HG03439 (cell line): Measurements from ENCODE around the gene EED.

Experiments used
- ATAC-seq: cut with Tn5 transposase; IDR thresholded peaks from one replicate; pipeline ENCODE4 v1.9.1; 2021; ENCODE audit warnings: mild to moderate bottlenecking, moderate library complexity; ENCODE audit not compliant: unreplicated experiment

EED gene, protein sequence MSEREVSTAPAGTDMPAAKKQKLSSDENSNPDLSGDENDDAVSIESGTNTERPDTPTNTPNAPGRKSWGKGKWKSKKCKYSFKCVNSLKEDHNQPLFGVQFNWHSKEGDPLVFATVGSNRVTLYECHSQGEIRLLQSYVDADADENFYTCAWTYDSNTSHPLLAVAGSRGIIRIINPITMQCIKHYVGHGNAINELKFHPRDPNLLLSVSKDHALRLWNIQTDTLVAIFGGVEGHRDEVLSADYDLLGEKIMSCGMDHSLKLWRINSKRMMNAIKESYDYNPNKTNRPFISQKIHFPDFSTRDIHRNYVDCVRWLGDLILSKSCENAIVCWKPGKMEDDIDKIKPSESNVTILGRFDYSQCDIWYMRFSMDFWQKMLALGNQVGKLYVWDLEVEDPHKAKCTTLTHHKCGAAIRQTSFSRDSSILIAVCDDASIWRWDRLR

DNA sequence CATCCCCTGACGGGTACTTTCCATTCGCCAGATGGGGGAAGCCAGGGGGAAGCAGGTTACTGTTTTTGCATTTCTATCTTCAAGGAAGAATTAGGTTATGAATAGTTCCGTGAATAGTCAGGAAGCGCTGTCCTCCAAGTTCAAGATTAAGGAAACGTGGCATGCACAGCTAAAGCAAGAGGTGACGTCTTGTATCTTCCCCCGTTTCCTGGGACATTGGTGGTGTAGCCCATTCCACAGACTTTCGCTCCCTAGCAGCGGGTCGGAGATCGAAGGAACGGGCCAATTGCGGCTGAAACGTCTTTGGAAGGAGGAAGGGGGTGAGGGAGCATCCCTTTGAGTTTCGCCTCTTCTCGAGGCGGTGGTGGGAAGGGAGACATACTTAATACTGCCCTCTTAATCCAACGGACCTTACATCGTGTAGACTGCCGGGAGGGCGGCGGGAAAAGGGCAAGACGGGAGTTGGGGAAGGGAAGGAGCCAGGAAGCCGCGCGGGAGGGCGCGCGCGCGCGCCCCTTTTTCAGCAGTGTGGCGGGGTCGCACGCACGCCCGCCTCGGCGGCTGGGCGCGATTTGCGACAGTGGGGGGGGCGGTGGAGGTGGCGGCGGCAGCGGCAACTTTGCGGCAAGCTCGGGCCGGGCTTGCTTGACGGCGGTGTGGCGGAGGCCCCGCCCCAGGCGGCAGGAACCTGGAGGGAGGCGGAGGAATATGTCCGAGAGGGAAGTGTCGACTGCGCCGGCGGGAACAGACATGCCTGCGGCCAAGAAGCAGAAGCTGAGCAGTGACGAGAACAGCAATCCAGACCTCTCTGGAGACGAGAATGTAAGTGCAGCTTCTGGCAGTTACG, at the start of gene EED:
EED (plus strand) TSS at position 232 of the 847 bp plus-strand sequence; CDS start at position 709, 477 bp downstream.
- peak; percentile 65 for ATAC-seq

DNA sequence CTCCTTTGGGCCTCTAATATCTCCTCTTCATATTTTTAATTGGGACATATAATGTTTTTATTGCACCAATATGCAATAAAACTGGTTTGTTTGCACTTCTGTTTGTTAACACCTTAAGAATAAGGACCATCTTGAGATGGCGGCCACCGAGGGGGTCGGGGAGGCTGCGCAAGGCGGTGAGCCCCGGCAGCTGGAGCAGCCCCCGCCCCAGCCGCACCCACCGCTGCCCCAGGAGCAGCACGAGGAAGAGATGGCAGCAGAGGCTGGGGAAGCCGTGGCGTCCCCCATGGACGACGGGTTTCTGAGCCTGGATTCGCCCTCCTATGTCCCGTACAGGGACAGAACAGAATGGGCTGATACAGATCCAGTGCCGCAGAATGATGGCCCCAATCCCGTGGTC, 49.6 kb upstream of the EED start:
- no peak for ATAC-seq

DNA sequence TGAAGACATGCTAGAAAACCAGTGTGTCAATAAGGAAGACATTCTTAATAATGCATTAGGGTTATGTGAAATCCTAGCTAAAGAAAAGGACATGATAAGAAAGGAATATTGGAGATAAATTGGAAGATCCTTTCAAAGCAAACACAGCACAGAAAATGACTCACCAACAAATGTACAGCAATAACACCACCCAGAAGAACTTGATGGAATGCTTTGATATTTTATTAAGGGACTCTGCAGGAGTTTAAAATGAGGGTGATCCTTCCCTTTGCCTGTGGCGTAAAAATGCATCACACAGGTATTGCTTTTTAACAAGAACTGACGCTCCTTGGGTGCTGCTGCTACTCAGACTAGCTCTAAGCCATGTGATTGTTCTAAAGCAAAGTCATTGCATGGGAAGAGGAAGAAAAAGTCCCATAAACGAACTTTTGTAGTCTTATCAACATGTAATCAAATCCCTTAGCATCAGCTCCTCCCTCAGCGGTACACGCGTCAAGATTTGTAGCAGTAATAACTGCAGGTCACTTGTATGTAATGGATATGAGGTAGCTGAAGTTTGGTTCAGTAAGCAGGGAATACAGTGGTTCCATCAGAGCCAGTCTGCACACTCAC, 48.4 kb upstream of the EED start:
- no peak for ATAC-seq

DNA sequence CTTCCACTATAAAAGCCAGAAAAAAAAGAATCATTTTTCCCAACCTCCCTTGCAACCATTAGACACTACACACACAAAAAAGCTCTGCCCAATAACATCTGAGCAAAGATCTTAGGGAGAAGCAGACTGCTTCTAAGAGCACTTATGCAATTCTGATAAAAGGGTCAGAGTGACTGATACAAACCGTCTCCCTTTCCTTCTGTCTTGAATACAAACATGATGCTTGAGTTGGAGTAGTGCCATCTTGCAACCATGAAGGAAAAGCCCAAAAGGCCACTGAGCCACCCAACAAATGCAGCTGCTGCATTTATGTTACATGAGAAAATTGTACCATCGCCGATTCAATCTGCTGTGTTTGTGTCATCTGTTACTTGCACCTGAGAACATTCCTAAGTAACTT, 47.6 kb upstream of the EED start:
- no peak for ATAC-seq

DNA sequence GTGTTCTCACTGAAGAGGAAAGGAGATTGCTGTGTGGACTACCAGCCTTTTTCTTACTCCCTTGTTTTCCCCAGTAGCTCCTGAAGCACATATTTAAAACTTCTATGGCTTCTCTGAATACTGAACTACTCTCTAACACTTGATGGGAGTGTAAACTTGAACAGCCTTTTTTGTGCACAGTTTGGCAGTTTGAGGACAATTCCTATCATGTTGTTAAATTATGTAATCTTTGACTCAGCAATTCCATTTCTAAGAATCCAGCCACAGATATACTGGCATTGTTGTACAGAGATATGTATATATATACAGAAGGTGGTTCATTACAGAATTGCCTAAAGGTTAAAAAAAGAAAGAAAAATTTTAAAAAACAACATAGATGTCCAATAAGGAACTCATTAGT, 47.1 kb upstream of the EED start:
- ATAC-seq = no peak

DNA sequence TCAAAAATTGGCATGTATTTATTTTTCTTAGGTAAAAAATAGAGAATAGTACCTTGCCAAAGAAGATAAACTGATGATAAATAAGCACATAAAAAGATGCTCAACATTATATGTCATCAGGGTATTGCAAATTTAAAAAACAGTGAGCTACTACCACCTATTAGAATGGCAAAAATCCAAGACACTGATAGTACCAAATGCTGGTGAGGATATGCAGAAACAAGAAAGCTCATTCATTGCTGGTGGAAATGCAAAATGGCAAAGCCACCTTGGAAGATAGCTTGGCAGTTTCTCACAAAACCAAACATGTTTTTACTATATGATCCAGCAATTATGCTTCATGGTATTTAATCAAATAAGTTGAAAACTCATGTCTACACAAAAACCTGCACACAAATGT, 46.4 kb upstream of the EED start:
- ATAC-seq = no peak

DNA sequence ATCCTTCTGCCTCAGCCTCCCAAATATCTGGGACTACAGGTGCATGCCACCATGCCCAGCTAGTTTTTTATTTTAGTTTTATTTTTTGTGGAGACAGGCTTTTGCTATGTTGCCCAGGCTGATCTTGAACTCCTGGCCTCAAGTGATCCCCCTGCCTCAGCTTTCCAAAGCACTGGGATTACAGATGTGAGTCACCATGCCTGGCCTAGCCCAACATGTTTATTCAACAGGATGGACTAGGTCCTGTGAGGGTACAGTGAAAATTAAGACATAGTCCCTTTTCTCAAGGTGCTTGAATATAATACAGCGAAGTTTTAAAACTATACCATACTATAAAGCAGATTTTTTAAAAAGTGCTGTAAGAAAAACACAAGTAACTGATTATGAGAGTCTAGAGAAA, 45.2 kb upstream of the EED start:
- ATAC-seq = no peak

DNA sequence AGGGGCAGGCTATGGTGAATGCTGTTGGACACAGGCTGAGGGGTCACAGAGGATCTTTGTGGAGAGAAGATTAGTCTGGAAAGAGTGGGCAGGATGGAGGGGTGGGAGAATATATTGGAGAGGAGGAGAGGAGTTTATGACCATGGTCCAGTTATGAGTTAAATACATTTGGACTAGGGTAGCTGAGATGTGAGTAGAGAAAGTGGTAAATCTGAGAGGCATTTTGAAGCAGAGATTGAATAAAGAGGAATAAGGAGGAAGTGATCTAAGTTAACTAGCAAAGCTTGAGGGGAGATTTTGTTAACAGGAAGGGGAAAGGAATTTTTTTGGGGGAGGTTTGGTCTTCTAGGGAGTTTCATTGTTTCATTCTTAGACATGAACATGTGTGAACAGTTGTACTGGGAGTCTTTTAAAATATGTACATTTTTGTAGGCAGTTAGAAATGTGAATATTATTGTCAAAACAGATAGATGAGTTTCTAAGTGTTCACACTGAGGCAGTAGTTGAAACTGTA, 43.1 kb upstream of the EED start:
- ATAC-seq = no peak

DNA sequence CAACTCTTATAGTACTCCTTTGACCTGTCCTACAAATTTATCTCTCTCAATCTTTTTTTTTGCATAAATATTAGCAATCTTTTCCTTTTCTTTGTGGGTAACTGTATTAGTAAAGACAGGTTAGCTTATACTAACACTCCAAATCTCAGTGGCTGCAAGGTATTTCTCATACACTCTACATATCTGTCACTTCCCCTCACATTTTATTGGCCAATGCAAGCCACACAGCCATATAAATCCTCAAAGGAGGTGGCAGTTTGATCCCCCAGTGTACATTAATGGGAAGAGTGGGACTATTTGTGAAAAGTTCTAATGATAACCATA, 42.6 kb upstream of the EED start:
- ATAC-seq = peak; percentile 28

DNA sequence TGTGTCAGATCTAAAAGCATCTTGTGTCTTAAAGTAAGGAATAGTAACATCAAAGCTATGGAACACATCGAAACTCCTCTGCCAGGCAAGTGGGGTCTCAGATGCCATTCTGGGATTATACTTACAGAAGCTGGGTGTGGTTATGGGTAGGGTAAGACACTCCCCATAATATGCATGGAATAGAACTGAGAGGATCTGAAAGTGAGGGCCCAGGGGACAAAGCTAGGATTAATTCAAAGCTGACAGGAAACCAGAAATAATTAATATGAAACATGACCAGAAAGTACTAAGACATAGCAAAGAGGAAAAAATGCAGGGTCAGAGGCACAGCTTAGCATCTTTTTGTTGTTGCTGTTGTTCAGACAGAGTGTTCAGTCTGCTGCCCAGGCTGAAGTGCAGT, 40.2 kb upstream of the EED start:
- no peak for ATAC-seq

DNA sequence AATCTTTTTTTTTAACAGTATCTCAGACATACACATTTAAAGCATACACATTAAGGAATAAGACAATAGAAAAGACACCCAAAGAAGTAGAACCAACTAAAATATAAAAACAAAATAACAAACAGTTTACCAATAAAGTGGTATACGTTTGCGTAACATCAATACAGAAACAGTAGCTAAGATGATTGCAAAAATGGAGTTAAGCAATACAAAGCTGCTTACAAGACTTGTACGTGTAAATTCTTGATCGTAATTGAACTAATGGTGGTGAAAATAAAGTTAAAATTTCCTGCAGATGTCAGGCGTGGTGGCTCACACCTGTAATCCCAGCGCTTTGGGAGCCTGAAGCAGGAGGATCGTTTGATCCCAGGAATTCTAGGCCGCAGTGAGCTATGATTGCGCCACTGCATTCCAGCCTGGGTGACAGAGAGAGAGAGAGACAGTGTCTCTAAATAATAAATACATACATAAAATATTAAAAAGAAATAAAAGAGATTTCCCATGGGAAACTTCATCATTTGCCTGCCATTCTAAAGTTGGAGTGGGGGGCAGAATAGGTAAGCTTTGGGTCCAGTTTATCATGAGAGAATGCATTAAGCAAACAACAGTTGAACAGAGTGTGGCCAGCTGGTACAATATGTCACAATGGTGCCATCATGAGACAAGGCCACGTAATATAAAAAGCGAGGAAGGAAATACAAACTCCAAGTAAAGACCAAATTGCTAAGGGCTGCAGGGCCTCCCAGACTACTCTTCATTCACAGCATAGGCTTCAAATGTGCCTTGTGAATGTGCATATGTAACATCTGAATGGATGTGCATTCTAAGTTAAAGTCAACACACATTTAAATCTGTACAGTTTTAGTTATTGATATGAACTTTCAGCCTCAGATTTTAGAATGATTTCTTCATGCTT, 38.9 kb upstream of the EED start:
- no peak for ATAC-seq

DNA sequence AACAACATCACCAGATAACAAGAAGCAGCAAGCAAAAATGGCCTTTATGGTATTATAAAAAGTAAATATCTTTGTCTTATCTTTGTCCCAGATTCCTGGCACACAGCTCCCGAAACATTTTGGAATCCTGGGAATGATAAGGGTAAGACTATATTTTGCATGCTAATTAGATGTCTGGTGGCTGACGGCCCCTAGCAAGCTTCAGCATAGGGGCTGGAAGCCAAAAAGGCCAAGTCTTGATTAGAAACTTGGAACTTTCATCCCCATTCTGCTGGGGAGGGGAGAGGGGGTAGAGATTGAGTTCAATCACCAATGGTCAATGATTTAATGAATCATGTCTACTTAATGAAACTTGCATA, 38.2 kb upstream of the EED start:
- ATAC-seq = no peak

DNA sequence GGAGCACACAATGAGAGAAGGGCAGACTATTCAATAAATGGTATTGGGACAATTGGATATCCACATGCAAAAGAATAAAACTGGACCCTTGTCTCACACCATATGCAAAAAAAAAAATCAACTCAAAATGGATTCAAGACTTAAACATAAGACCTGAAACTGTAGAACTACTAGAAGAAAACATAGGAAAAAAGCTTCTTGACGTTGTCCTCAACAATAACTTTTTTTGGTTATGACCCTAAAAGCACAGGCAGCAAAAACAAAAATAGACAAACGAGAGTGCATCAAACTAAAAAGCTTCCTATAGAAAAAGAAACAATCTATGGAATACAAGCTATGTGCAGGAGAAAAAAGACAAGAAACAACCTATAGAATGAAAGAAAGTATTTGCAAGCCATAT, 37.1 kb upstream of the EED start:
- ATAC-seq = no peak

DNA sequence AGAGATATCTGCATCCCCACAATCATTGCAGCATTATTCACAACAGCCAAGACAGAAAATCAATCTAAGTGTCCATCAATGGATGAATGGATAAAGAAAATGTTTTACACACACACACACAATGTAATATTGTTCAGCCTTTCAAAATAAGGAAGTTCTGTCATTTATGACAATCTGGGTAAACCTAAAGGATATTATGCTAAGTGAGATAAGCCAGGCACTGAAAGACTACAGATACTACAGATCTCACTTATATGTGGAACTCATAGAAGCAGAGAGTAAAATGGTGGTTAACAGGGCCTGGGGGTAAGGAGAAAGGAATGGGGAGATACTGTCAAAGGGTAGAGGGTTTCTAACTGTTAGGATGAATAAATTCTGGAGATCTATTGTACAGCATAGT, 36.0 kb upstream of the EED start:
- no peak for ATAC-seq

DNA sequence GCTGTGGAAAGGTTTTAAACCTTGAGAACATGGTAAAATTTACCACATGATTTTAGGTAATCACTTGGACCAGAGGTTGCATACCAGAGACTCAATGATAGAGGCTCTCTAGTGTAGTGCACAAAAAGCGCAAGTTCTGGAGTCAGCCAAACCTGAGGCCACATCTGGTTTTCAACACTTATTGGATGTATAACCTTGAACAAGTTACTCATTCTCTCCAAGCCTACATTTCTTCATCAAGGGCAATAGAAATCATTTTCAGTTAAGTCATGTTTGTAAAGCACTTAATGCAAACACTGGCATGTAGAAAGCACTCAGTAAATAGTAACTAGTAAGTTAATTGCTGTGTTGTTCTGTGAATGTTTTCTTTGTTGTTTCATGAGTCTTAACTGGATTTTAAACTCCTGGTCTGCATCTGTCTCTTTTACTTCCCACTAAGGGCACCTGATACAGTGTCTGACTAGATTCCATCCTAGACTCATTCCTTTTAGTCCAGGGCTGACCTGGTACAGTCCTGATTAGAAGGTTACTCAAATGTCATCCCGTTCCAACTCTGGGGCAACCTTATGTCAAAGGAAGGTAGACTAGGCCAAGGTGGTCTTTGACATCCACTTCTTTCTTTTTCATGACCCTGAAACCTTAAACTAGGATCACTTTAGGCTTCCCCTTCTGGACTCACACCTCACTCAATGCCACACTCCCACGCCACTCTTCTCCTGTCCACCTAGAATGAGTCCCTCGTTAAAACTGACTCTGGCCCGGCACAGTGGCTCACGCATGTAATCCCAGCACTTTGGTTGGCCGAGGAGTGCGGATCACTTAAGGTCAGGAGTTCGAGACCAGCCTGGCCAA, 34.5 kb upstream of the EED start:
- no peak for ATAC-seq

DNA sequence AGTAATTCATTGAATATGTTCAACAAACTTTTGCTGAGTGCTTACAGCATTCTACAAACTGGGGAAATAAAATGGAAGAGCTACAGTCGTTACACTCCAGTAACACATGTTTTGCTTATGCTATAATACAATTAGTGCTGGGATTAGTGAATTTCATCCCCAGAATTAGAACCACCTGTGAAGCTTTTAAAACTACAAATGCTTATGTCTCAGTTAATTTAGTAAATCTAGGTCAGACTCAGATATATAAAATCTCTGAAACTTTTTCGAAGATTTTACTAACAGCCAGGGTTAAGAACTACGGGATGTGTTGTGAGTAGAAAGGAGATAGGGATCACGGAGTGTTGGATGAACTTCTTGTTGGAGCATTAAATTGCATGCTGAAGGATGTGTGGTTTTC, 33.7 kb upstream of the EED start:
- ATAC-seq = no peak

DNA sequence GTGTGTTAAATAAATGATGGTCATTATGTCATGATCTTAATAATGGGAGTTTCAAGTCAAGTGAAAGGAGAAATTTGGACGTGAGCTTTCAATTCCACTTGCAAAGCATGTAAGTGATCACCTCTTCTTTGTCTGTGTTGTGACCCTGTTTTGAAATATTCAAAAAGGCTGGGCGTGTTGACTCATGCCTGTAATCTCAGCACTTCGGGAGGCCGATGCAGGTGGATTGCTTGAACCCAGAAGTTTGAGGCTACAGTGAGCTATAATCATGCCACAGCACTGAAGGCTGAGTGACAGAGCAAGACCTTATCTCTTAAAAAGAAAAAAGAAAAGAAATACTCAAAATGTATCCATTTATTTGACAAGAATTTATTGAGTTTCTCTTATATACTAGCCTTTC, 32.9 kb upstream of the EED start:
- ATAC-seq = peak; percentile 60

DNA sequence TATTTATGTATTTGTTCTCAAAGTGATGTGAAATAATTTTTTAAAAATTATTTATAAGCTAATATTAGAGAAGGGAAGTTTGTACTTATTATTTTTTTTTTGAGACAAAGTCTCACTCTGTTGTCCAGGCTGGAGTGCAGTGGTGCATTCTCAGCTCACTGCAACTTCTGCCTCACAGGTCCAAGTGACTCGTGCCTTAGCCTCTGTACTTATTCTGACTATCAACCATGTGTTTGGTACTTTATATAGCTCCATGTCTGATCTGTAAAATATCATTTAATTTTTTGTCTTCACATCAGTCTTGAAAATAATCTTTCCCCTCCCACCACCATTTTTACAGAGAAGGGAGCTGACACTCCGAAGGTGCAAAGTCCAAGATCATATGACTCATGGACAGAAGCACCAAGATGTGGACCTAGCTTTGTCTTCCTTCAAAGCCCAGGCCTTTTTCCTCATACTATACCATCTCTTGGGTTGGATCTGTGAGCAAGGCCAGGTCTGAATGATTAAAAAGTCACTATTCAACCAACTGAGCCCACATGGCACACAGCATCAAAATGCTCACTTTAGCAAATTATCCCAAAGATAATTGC, 32.4 kb upstream of the EED start:
- no peak for ATAC-seq

DNA sequence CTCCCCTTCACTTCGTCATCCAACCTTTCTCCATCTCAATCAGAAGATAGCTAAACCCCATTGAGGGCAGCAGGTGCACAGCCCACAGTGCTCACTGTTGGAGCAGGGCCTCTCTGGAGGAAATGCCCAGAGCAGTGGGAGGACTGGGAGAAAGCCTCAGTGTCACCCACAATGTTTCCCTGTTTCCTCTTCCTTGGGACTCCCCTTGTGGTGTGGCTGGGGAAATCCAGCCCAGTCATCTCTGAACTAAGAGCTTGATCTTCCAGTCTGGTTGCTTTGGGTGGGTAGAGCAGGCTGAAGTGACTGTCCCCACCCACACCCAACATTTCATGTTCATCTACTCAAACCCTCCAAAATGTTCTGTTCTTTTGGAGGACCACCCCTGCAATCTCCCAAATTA, 29.8 kb upstream of the EED start:
- peak; percentile 43 for ATAC-seq
